PC-3 (cell line): Measurements from ENCODE around the gene ADCY9. TPM values are rescaled to one million over a fixed set of nuclear protein-coding genes. Genes with fewer than 3 reads are reported as not detected.
"Not testable (repeated sequence)": the region's sequence is repeated elsewhere in the genome, so short reads cannot be mapped to it uniquely, and the experiment has no call there.

Experiments
- ATAC-seq: fragments of 200-7000 bp; cut with Tn5 transposase; 2 replicates; pipeline ENCODE4 v1.9.1; 2020; ENCODE audit warnings: mild to moderate bottlenecking, moderate library complexity
- BruUV-seq: library from RNA; stranded (reverse); fragments of 400-500 nt; replicated peaks from 2 replicates; lab custom pipeline; 2021; lab: Mats Ljungman, UMichigan
- CTCF ChIA-PET: fragments of 300-600 bp; sonication (Branson Sonifier 250); formaldehyde crosslinking; loops from one replicate; lab custom pipeline; 2022; ENCODE audit warnings: antibody characterized with exemption; lab: Charles Lee
- POLR2A ChIA-PET: fragments of 300-600 bp; sonication (Branson Sonifier 250); formaldehyde crosslinking; loops from one replicate; lab custom pipeline; 2022; ENCODE audit warnings: antibody characterized with exemption; ENCODE audit not compliant: unreplicated experiment; lab: Charles Lee
- DNase-seq: peaks from one replicate; pipeline ENCODE4 v3.0.0-alpha.2; 2015
- H2AFZ ChIP-seq: fragments of 300-600 bp; sonication (generic); 2 replicates; pipeline ENCODE4 v1.6.0; 2016; ENCODE audit warnings: antibody characterized with exemption, low read length
- H3F3A ChIP-seq: fragments of 300-600 bp; sonication (generic); one replicate; pipeline ENCODE4 v1.6.0; 2017; ENCODE audit warnings: antibody characterized with exemption, low read length, control low read depth, mild to moderate bottlenecking; ENCODE audit not compliant: unreplicated experiment
- H3K27ac ChIP-seq: fragments of 300-600 bp; sonication (generic); 2 replicates; pipeline ENCODE4 v1.5.1; 2016; ENCODE audit warnings: mild to moderate bottlenecking, low read length
- H3K27me3 ChIP-seq: fragments of 300-600 bp; sonication (generic); 2 replicates; pipeline ENCODE4 v1.6.1; 2016; ENCODE audit warnings: low read length, mixed read lengths
- H3K36me3 ChIP-seq: fragments of 300-600 bp; sonication (generic); 2 replicates; pipeline ENCODE4 v1.6.1; 2016; ENCODE audit warnings: low read depth, mixed run types, low read length, mixed read lengths
- H3K4me1 ChIP-seq: fragments of 300-600 bp; sonication (generic); 2 replicates; pipeline ENCODE4 v1.5.1; 2016; ENCODE audit warnings: low read length; ENCODE audit not compliant: insufficient read depth
- H3K4me2 ChIP-seq: fragments of 300-600 bp; sonication (generic); 2 replicates; pipeline ENCODE4 v1.6.0; 2016; ENCODE audit warnings: low read length
- H3K4me3 ChIP-seq: fragments of 300-600 bp; sonication (generic); 2 replicates; pipeline ENCODE4 v1.5.1; 2016; ENCODE audit warnings: mild to moderate bottlenecking, low read length, mixed read lengths
- H3K79me2 ChIP-seq: fragments of 300-600 bp; sonication (generic); 2 replicates; pipeline ENCODE4 v1.6.1; 2017; ENCODE audit warnings: low read length, mixed read lengths
- H3K9ac ChIP-seq: fragments of 300-600 bp; sonication (generic); 2 replicates; pipeline ENCODE4 v1.6.0; 2016; ENCODE audit warnings: mild to moderate bottlenecking, low read length
- H3K9me2 ChIP-seq: fragments of 300-600 bp; sonication (generic); replicated peaks from 2 replicates; pipeline ENCODE4 v1.6.1; 2016; ENCODE audit warnings: mixed run types, low read length, mixed read lengths
- H3K9me3 ChIP-seq: fragments of 300-600 bp; sonication (generic); 2 replicates; pipeline ENCODE4 v1.6.1; 2016; ENCODE audit warnings: low read length, mixed read lengths
- H4K20me1 ChIP-seq: fragments of 300-600 bp; sonication (generic); 2 replicates; pipeline ENCODE4 v1.6.1; 2016; ENCODE audit warnings: low read length, mixed read lengths
- EZH2 ChIP-seq: fragments of 300-600 bp; sonication (generic); IDR thresholded peaks from one replicate; pipeline ENCODE4 v1.6.1; 2017; ENCODE audit warnings: antibody characterized with exemption, mild to moderate bottlenecking, low read length; ENCODE audit not compliant: unreplicated experiment
- EZH2phosphoT487 ChIP-seq: fragments of 300-600 bp; sonication (generic); IDR thresholded peaks from 2 replicates; pipeline ENCODE4 v1.6.1; 2018; ENCODE audit warnings: mild to moderate bottlenecking, antibody characterized with exemption, low read length, borderline replicate concordance
- intact Hi-C: fragments of 100-400 bp; cut with micrococcal nuclease; formaldehyde crosslinking; loops from 2 replicates; pipeline ENCODE4 v1.9.0; 2023
- total RNA-seq: library from RNA; depleted of rRNA; stranded (reverse); fragments of >200 nt; gene quantifications from 2 replicates; pipeline ENCODE4 v1.2.3, GENCODE V29; 2014
- TF ChIP-seq, protein P1 (sequence below): fragments of 300-600 bp; sonication (generic); conservative IDR thresholded peaks from 2 replicates; pipeline ENCODE4 v1.5.1; 2017; ENCODE audit warnings: antibody characterized with exemption, low read depth, mild to moderate bottlenecking, low read length

Gene ADCY9
- total RNA-seq, 1 experiment from 2014 or later = 6.2 TPM

GRCh38 chr16:3937066-3937875, 179.0 kb downstream of the ADCY9 start:
- H3F3A ChIP-seq = no peaks in the 10 kb centered on the region
- H3K9me3 ChIP-seq = no peaks in the 10 kb centered on the region
- intact Hi-C loops = no loop called here
- H3K4me3 ChIP-seq = no peak overlapping the region
- H3K4me1 ChIP-seq = no peaks in the 10 kb centered on the region
- no peak overlapping the region for H2AFZ ChIP-seq
- TF ChIP-seq, protein P1, sequence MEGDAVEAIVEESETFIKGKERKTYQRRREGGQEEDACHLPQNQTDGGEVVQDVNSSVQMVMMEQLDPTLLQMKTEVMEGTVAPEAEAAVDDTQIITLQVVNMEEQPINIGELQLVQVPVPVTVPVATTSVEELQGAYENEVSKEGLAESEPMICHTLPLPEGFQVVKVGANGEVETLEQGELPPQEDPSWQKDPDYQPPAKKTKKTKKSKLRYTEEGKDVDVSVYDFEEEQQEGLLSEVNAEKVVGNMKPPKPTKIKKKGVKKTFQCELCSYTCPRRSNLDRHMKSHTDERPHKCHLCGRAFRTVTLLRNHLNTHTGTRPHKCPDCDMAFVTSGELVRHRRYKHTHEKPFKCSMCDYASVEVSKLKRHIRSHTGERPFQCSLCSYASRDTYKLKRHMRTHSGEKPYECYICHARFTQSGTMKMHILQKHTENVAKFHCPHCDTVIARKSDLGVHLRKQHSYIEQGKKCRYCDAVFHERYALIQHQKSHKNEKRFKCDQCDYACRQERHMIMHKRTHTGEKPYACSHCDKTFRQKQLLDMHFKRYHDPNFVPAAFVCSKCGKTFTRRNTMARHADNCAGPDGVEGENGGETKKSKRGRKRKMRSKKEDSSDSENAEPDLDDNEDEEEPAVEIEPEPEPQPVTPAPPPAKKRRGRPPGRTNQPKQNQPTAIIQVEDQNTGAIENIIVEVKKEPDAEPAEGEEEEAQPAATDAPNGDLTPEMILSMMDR = no peak
- TF ChIP-seq EZH2 = no peak
- no peak for TF ChIP-seq EZH2phosphoT487
- no peak overlapping the region for H3K27ac ChIP-seq
- H3K27me3 ChIP-seq = no peaks in the 10 kb centered on the region
- no peak overlapping the region for H3K9ac ChIP-seq
- no peaks in the 10 kb centered on the region for H3K9me2 ChIP-seq
- H3K36me3 ChIP-seq = no peaks in the 10 kb centered on the region
- no peak overlapping the region for H3K4me2 ChIP-seq
- CTCF ChIA-PET = no interaction called here
- no peaks in the 10 kb centered on the region for H4K20me1 ChIP-seq
- H3K79me2 ChIP-seq = no peaks in the 10 kb centered on the region
- no peak for ATAC-seq
- BruUV-seq = no TSS peak
- POLR2A ChIA-PET = interaction anchor here (0.6 kb wide), 1 partner anchor 183 kb away, joined by 3 read pairs; no protein-coding TSS in a partner anchor
- DNase-seq = no peak

DNA sequence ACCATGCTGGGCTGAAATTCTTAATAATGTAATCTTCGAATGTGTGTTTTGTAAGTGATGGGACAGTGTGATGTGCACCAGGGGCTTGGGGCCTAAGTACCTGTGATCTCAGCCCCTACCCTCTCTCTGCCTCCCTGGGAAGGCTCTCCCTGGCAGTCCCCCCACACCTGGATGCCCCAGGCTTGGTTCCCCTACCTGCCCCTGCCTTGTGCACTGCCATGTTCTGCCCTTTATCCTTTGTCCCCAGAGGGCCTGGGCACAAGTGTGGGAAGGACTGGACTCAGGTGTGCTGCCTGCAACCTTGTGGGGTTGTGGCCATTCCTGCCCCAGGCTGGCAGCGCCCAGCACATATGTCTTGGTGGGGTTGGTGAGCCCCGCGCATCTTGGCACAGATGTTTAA, 180.3 kb downstream of the ADCY9 start:
- no peaks in the 10 kb centered on the region for H3K36me3 ChIP-seq
- H2AFZ ChIP-seq = no peak overlapping the region
- DNase-seq = no peak
- no peaks in the 10 kb centered on the region for H3F3A ChIP-seq
- CTCF ChIA-PET = no interaction called here
- no peaks in the 10 kb centered on the region for H3K9me3 ChIP-seq
- H3K27me3 ChIP-seq = no peaks in the 10 kb centered on the region
- no peaks in the 10 kb centered on the region for H3K79me2 ChIP-seq
- no peaks in the 10 kb centered on the region for H3K4me1 ChIP-seq
- no TSS peak for BruUV-seq
- TF ChIP-seq EZH2phosphoT487 (no peak), EZH2 (no peak)
- TF ChIP-seq, protein P1 = no peak
- no peak overlapping the region for H3K4me3 ChIP-seq
- no peak overlapping the region for H3K9ac ChIP-seq
- intact Hi-C loops = no loop called here
- H3K27ac ChIP-seq = no peak overlapping the region
- no peak for ATAC-seq
- H3K9me2 ChIP-seq = no peaks in the 10 kb centered on the region
- H4K20me1 ChIP-seq = no peaks in the 10 kb centered on the region
- POLR2A ChIA-PET = no interaction called here
- H3K4me2 ChIP-seq = no peak overlapping the region

- no peak overlapping the region for H3K27ac ChIP-seq
- intact Hi-C loops = no loop called here
- H3K9me3 ChIP-seq = no peaks in the 10 kb centered on the region
- no peak overlapping the region for H3K4me3 ChIP-seq
- H2AFZ ChIP-seq = peak overlapping the region; percentile 6; the same call in 1 of the 2 replicates
- no peak overlapping the region for H3K9ac ChIP-seq
- no peaks in the 10 kb centered on the region for H3K9me2 ChIP-seq
- ChIA-PET CTCF (interaction anchor here (0.7 kb wide), 1 partner anchor 261 kb away, joined by 17 read pairs; no protein-coding TSS in a partner anchor), POLR2A (no interaction called here)
- H3F3A ChIP-seq = no peaks in the 10 kb centered on the region
- H3K36me3 ChIP-seq = no peaks in the 10 kb centered on the region
- no peaks in the 10 kb centered on the region for H3K27me3 ChIP-seq
- no peak overlapping the region for H3K4me2 ChIP-seq
- TF ChIP-seq, protein P1 = no peak
- TF ChIP-seq EZH2phosphoT487 = no peak
- no peak for TF ChIP-seq EZH2
- DNase-seq = no peak
- no TSS peak for BruUV-seq
- no peaks in the 10 kb centered on the region for H3K4me1 ChIP-seq
- ATAC-seq = no peak
- H4K20me1 ChIP-seq = no peaks in the 10 kb centered on the region
- no peaks in the 10 kb centered on the region for H3K79me2 ChIP-seq
These were observed 181.6 kb downstream of the ADCY9 start for GRCh38 chr16:3934491-3935181.

DNA sequence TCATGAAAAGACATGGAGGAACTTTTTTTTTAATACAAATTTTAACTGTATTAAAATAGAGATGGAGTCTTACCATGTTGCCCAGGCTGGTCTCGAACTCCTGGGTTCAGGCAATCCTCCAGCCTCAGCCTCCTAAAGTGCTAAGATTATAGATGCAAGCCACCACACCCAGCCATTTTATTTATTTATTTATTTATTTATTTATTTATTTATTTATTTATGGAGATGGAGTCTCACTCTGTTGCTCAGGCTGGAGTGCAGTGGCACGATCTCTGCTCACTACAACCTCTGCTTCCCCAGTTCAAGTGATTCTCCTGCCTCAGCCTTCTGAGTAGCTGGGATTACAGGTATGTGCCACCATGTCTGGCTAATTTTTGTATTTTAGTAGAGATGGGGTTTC, 189.1 kb downstream of the ADCY9 start:
- ATAC-seq, H3K4me3 ChIP-seq, H3K27me3 ChIP-seq, H3K27ac ChIP-seq, H3K4me1 ChIP-seq, H2AFZ ChIP-seq, DNase-seq, H3K79me2 ChIP-seq, BruUV-seq, H4K20me1 ChIP-seq, CTCF ChIA-PET, intact Hi-C loops, POLR2A ChIA-PET, H3K4me2 ChIP-seq, H3K36me3 ChIP-seq, H3K9ac ChIP-seq, H3F3A ChIP-seq, H3K9me3 ChIP-seq, H3K9me2 ChIP-seq: not testable (repeated sequence)
